IPS-NIHi7 (cell line): ENCODE measurements around the gene MYH9.
A peak's percentile ranks its signal among the peaks of the same experiment; 100 is the strongest.
"Not testable (repeated sequence)": the region's sequence is repeated elsewhere in the genome, so short reads cannot be mapped to it uniquely, and the experiment has no call there.

ENCODE experiments used
- DNase-seq: peaks from one replicate; pipeline ENCODE4 v3.0.0; 2012; ENCODE audit warnings: mixed read lengths; ENCODE audit errors: extremely low spot score

MYH9 gene

GRCh38 chr22:36387959-36388726, at the start of gene MYH9:
Gene MYH9 (minus strand): TSS chr22:36387967. CDS start chr22:36349236, 38,731 bp downstream.
- peak; percentile 98 for DNase-seq

DNA sequence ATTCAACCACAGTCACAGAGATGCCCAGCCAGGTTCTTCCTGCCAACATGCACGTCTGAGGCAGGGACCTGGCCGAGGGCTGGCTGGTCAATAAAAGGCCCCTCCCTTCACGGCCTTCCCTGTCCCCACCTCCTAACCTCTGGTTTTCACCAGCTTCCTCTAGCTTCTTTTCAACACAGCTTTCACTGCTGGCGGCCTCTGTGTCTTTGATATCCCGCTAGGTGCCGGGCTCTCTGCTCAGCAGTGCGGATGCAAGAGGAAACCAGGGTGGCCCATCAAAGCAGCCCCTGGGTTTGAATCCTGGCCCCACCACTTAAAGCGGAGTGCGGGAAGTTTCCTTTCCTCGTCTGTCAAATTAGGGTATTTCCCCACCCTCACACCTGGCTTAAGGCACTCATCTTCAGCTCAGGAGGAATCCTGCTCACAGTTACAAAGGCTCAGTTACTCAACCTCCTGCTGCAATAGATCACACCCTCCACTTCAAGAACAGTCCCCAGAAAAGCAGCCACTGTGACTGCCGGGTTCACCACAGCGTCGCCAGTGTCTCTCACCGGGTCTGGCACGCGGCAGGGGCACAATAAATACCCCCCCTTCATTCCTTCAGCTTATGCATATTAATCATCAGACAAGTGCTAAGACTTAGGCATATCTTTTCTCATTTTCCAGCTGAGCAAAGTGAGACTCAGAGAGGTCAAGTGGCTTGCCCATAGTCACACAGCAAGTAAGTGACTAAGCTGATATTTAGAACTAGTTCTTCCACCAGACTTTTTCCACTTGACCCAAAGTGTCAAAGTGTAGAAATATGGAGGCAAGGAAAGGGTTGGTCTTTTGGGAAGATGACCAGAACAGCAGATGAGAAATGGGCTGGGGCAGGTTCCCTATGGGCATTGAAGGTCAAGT, 48.0 kb upstream of the MYH9 start:
- DNase-seq: peak; percentile 63

DNA sequence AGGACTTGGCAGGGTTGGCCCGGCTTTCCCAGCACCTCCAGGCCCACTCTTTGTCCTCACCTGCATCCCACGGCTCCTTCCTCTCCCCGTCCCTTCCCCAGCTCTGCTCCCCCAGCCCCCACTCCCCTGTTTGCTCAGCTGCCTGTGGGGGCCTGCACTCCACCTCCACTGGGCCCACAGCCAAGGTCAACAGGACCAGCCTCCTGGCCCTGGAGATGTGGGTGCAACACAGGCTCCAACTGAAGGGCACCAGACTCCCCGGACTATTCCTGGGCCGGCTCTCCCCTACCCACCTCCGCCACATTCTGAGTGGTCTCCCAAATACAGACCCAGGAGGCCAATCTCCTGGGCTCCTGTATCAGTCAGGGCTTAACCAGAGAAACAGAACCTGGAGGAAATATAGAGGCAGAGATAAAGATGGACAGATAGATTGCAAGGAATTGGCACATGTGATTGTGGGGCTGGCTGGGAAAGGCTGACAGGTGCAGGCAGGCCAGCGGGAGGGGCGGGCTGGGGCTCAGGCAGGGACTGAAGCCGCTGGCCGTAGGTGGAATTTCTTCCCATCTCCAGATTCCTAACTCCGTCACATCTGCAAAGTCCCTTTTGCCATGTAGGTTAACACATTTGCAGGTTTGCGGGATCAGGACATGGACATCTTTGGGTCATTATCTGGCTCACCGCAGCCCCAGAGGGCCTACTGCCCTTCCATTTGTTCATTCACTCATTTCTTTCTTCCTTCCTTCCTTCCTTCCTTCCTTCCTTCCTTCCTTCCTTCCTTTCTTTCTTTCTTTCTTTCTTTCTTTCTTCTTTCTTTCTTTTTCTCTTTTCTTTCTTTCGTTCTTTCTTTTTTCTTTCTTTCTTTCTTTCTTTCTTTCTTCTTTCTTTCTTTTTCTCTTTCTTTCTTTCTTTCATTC, 45.8 kb upstream of the MYH9 start:
- DNase-seq: no peak

DNA sequence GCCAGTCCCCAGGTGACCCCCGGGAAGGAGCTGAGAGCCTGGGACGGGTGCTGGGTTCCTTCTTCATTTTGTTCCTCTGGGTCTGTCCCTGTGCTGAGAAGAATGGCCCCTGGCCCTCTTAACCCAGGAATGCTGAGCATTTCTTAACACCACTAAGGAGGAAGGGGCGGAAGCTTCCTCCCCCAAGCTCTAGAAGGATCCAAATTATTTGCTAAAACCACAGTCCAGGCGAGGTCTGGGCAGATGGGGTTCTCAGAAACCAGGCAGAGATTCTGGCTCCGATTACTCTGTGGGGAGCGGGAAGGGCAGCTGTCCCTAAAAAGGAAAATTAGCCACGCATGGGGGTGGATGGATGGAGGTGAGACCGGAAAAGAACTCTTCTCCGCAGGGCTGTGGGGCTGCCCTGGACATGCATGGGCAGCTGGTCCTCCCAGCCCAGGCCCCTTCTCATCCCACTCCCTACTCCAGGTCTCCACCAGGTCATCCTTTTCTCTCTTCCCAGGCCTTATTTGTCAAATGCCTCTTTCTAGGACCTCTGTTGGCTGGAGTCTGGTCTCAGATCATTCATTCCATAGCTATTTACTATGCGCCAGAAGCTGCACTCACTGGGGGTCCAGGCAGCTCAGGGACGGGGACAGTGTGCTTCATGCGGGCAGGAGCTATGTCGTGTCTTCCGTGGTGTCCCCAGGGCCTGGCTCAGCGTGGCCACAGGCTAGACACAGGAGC, 45.0 kb upstream of the MYH9 start:
- DNase-seq: no peak

GRCh38 chr22:36431977-36432376, 44.2 kb upstream of the MYH9 start:
- DNase-seq: no peak

- no peak for DNase-seq
Observed at GRCh38 chr22:36430863-36431262, 43.1 kb upstream of the MYH9 start.

DNA sequence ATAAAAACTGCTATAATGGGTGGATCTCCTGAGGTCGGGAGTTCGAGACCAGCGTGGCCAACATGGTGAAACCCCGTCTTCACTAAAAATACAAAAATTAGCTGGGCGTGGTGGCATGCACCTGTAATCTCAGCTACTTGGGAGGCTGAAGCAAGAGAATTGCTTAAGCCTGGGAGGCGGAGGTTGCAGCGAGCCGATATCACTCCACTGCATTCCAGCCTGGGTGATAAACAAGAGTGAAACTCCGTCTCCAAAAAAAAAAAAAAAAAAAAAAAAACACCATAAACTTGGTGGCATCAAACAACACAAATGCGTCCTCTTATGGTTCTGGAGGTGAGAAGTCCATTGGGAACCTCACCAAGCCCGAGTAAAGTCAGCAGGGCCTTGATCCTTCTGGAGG, 40.2 kb upstream of the MYH9 start:
- not testable (repeated sequence) for DNase-seq

DNA sequence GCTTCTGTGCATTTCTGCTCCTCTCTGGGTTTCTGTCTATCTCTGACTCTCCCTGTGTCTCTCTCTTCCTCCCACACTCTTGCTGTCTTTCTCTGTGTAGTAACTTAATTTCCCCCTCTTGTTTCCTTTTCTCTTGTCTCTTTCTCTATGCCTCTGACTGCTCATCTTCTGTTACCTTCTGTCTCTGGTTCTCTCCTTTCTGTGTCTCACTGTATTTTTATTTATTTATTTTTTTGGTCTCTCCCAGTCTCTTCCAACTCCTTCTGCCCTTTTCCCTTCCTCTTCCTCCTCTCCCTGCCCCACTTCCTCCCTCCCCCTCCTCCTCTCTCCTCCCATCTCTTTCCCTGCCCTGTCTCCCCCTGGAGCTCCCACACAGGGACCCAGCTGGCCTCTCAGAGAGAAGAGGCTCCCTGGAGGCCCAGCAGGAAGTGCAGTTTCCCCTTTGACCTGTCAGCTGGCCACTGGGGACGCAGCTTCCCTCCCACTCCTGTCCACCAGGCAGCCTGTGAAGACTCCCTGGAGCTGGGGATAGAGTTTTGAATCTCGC, 38.3 kb upstream of the MYH9 start:
- DNase-seq: no peak

GRCh38 chr22:36424901-36425579, 37.3 kb upstream of the MYH9 start:
- DNase-seq: no peak

GRCh38 chr22:36424466-36424865, 36.7 kb upstream of the MYH9 start:
- not testable (repeated sequence) for DNase-seq

DNA sequence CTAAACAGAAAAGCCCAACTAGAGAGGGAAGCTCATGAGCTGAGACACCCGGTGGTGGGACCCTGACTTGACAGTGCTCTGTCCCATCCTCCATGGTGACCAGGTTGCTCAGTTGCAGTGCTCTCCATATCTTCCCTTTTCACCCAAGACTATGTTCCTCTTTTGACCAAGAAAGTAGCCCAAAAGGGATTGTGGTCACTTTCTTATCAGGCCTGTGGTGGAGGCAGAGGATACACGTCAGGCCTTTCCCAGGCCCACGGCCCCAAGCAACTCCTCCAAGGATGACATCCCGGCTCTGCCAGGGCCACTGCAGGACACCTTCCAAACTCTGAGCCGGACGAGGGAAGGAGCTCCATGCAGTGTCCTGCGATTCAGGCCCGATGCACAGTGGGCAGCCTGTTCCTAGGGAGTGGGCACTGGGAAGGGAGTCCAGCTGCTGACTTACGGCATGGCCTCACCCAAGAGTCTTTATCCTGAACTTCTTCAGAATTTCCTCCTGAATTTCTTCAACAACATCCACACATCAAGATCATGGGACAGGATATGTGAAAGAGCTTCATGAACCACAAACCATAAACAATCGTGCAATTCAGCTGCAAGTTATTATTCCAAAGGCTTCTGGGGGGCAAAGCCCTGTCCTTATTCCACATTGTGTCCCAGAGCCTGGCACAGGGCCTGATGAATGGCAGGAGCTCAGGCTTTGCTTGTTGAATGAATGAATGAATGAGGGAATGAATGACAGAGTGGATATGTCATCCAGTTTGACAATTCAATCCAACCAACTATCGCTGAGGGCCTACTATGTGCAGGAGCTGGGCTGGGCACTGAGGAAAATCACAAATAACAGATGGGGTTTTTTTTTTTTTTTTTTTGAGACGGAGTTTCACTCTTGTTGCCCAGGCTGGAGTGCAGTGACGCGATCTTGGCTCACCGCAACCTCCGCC, 36.0 kb upstream of the MYH9 start:
- no peak for DNase-seq

DNA sequence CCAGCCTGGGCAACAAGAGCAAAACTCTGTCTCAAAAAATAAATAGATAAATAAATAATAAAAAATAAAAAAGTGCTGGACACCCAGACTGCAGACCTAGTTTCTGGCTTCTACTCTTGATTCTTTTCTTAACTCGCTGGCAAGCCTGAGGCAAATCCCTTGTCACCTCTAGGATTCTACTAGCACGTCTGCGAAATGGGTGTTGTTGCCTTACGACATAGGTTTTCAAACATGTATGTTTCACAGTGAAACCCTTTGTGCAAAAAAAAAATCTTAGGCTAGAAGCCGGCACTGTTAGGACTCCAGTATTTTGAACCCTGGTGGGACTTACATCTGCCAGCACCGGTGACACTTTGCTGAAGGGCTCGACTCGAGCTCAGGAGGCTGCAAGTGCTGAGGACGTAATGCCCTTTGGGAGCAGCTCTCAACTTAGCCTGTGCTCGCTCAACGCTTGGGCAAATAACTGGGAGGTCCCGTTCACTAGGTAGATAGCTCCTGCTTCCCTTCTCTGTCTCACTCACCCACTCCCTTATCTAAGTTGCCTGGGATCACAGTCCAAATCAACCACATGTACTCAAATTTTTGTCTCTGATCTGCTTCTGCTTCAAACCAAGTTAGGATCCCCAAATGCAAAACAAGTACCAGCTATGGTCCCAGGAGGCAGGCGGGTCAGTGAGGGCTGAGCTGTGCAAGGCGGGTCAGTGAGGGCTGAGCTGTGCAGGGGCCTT, 34.7 kb upstream of the MYH9 start:
- no peak for DNase-seq

- no peak for DNase-seq
Observed at GRCh38 chr22:36419912-36420882, 32.4 kb upstream of the MYH9 start.

DNA sequence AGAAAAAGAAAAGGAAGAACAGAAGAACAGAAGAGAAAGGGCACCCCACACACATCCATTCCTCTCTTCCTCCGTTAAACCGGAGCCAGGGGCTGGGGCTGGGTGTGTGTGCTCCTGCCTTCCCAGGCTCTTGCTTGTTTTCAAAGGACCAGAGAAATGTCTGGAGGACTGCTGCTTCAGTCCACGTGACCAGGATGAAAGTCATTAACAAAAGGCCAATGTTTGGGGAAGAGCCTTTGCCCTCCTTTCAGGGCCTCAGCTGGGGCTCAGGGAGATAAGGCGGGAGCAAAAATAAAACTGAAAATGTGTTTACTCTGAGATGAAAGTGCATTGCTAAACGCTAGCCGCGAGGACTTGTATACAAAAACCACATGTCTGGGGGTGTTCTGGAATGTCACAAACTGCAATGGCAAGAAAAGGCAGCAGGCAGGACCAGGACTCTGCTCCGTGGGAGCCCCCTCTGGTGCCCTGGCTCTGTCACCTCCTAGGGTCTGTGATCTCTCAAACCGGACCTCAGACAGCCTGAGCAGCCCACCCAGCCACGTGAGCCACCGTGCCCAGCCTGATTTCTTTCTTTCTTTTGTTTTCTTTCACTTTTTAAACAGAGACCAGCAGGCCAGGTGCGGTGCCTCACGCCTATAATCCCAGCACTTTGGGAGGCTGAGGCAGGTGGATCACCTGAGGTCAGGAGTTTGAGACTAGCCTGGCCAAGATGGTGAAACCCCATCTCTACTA, 31.6 kb upstream of the MYH9 start:
- peak; percentile 45 for DNase-seq

DNA sequence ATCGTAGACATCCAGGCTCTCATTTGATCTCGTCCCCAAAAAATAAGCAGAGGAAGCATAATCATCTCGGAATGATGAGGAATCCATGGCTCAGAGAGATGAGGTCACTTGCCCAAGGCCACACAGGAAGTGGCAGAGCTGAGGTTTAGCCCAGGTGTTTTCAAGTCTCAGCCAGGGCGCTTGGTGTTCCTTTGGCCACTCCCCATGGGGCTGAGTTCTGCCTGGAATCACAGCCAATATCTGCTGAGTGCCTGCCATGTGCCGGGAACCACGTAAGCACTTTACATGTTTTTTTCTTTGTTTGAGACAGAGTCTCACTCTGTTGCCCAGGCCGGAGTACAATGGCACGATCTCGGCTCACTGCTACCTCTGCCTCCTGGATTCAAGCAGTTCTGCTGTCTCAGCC, 29.5 kb upstream of the MYH9 start:
- no peak for DNase-seq

DNA sequence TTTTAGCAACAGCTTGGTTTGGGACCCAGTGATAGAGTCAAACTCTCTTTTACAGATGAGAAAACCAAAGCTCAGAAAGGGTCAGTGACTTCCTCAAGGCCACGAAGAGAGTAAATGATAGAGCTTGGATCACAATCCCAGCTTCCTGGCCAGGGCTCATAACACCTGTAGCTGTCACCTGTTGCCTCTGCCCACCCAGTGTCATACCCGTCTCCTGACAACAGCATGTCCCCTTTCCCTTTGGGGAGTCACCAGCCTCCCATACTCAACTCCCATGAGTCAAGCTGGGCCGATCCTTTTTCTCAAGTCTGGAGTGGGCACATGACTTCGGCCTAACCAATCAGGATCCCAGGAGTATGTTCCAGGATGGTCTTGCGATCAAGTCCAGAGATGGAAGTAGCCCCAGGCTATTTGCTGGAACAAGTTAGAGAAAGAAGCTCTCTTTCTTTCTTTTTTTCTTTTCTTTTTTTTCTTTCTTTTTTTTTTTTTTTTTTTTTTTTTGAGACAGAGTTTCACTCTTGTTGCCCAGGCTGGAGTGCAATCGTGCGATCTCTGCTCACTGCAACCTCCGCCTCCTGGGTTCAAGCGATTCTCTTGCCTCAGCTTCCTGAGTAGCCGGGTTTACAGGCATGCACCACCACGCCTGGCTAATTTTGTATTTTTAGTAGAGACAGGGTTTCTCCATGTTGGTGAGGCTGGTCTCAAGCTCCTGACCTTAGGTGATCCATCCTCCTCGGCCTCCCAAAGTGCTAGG, 27.8 kb upstream of the MYH9 start:
- DNase-seq: no peak
